Panc1 (cell line): ENCODE results near the gene GAMT. TPM values are rescaled to one million over a fixed set of nuclear protein-coding genes. Genes with fewer than 3 reads are reported as not detected.
A peak's percentile ranks its signal among the peaks of the same experiment; 100 is the strongest.

Experiments used
- ATAC-seq: fragments of 200-7000 bp; cut with Tn5 transposase; 2 replicates; pipeline ENCODE4 v1.9.1; 2020; ENCODE audit warnings: mild to moderate bottlenecking, moderate library complexity
- BruUV-seq: library from RNA; stranded (reverse); fragments of 400-500 nt; replicated peaks from 2 replicates; lab custom pipeline; 2021; lab: Mats Ljungman, UMichigan
- CTCF ChIA-PET: fragments of 300-600 bp; sonication (Branson Sonifier 250); formaldehyde crosslinking; loops from one replicate; lab custom pipeline; 2022; ENCODE audit warnings: antibody characterized with exemption; lab: Charles Lee
- POLR2A ChIA-PET: fragments of 300-600 bp; sonication (Branson Sonifier 250); formaldehyde crosslinking; loops from one replicate; lab custom pipeline; 2022; ENCODE audit warnings: antibody characterized with exemption; lab: Charles Lee
- DNase-seq: peaks from one replicate; pipeline ENCODE4 v3.0.0-alpha.2; 2010; ENCODE audit warnings: low read depth, low spot score
- H3K27ac ChIP-seq: 2 replicates; pipeline ENCODE4 v1.5.1; 2011; ENCODE audit warnings: mild to moderate bottlenecking, low read length, inconsistent platforms
- H3K27me3 ChIP-seq: fragments of 200-500 bp; sonication (Bioruptor generic); 2 replicates; pipeline ENCODE4 v1.6.0; 2014; ENCODE audit warnings: low read length, inconsistent platforms; ENCODE audit not compliant: control insufficient read depth, insufficient read depth
- H3K36me3 ChIP-seq: fragments of 200-500 bp; sonication (Bioruptor generic); 2 replicates; pipeline ENCODE4 v1.5.1; 2014; ENCODE audit warnings: inconsistent platforms, mild to moderate bottlenecking, low read length, moderate library complexity; ENCODE audit not compliant: control insufficient read depth, insufficient read depth
- H3K4me1 ChIP-seq: 2 replicates; pipeline ENCODE4 v1.5.1; 2011; ENCODE audit warnings: inconsistent platforms, mild to moderate bottlenecking, low read length, moderate library complexity; ENCODE audit not compliant: control insufficient read depth, insufficient read depth
- H3K4me3 ChIP-seq, 2 experiments: 2 replicates each; pipeline ENCODE4 v1.5.1; 2011 to 2012; ENCODE audit warnings: low read depth in 2 of 2, low read length in 2 of 2, mild to moderate bottlenecking in 2 of 2, inconsistent platforms in 1 of 2, moderate library complexity in 1 of 2
- H3K9me3 ChIP-seq: fragments of 200-500 bp; sonication (Bioruptor generic); 2 replicates; pipeline ENCODE4 v1.5.1; 2014; ENCODE audit warnings: low read depth, mild to moderate bottlenecking, inconsistent platforms, low read length, moderate library complexity; ENCODE audit not compliant: control insufficient read depth, insufficient read depth
- POLR2AphosphoS5 ChIP-seq: IDR thresholded peaks from 2 replicates; pipeline ENCODE4 v1.6.1; 2012; ENCODE audit warnings: mild to moderate bottlenecking, low read depth, low read length, moderate library complexity
- SIN3A ChIP-seq: IDR thresholded peaks from 2 replicates; pipeline ENCODE4 v1.6.1; 2012; ENCODE audit warnings: low read depth, mild to moderate bottlenecking, low read length, moderate library complexity, borderline replicate concordance; ENCODE audit not compliant: insufficient read depth
- TCF7L2 ChIP-seq: IDR thresholded peaks from 2 replicates; pipeline ENCODE4 v1.6.1; 2011; ENCODE audit warnings: mild to moderate bottlenecking, low read depth, low read length, inconsistent platforms
- in situ Hi-C: cut with HindIII; loops from 2 replicates; pipeline ENCODE4 v1.10.0; 2016; ENCODE audit warnings: low sequenced_read_pairs, low pct_unique_long_range_greater_than_20kb
- intact Hi-C: fragments of 100-400 bp; cut with micrococcal nuclease; formaldehyde crosslinking; loops from one replicate; pipeline ENCODE4 v1.10.0; 2022; ENCODE audit not compliant: unreplicated experiment
- total RNA-seq: library from RNA; stranded (reverse); gene quantifications from one replicate; pipeline ENCODE4 v1.2.1, GENCODE V29; 2021; ENCODE audit not compliant: unreplicated experiment
- TF ChIP-seq, protein P1 (sequence below): fragments of 450-650 bp; IDR thresholded peaks from 2 replicates; pipeline ENCODE4 v1.5.1; 2017; ENCODE audit warnings: mild to moderate bottlenecking
- TF ChIP-seq, protein P2 (sequence below), 2 experiments: IDR thresholded peaks; 2 replicates each; pipeline ENCODE4 v1.6.1; 2011 to 2012; ENCODE audit warnings: low read depth in 2 of 2, control low read depth in 1 of 2, low read length in 1 of 2, mild to moderate bottlenecking in 1 of 2, moderate library complexity in 1 of 2; ENCODE audit not compliant: insufficient read depth in 1 of 2

The GAMT gene
- total RNA-seq, 1 experiment from 2014 or later = 21.2 TPM

DNA sequence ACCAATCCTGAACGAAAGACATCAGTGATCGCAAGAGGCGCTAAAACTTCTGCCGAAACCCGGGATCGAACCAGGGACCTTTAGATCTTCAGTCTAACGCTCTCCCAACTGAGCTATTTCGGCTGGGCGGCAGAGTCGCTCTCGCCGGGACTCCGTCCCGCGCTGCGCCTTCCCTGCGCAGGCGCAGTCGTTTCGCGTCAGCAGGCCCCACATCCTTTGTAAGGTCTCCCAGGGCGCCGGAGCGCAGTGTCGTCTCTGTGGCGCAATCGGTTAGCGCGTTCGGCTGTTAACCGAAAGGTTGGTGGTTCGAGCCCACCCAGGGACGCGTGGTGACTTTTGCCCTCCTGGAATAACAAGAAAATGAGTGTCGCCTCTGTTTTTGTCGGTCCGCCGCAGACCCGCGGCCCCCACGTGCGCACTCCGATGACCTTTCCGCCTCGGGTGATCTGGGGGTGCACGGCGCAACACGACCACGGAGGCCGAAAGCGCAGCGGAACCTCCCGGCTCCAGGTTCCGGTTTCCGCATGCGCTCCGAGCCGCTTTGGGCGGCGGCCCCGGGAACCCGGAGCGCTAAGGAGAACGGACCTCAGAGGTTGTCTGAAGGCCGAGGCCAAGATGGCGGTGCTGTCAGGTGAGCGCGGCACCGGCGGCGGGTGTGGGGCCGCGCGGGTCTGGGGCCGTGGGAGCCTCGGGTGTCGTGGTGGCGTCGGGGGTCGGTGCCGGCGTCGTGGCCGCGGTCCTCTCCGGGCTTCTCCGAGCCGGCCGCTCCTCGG is 17.8 kb downstream of the GAMT start, which contains the start of gene NDUFS7:
NDUFS7 (plus strand) TSS at position 596 of the 773 bp plus-strand sequence; CDS start at position 616, 20 bp downstream.
- Histone ChIP-seq H3K27me3 (no peaks in the 10 kb centered on the region), H3K27ac (peak within 1 kb of the TSS; percentile 86), H3K4me1 (no peaks in the 10 kb centered on the region), H3K36me3 (peaks cover 4% of the 10 kb centered on the region; the same call in 1 of the 2 replicates), H3K4me3 (peak within 1 kb of the TSS; percentile 85 to 86), H3K9me3 (no peaks in the 10 kb centered on the region)
- intact Hi-C loops = no loop called here
- TF ChIP-seq TCF7L2 (0 out of 2 replicates have a peak, but pooled peaks have one; percentile 45), SIN3A (peak; percentile 91; the same call in 1 of the 2 replicates), POLR2AphosphoS5 (peak; percentile 73)
- TF ChIP-seq, protein P1, sequence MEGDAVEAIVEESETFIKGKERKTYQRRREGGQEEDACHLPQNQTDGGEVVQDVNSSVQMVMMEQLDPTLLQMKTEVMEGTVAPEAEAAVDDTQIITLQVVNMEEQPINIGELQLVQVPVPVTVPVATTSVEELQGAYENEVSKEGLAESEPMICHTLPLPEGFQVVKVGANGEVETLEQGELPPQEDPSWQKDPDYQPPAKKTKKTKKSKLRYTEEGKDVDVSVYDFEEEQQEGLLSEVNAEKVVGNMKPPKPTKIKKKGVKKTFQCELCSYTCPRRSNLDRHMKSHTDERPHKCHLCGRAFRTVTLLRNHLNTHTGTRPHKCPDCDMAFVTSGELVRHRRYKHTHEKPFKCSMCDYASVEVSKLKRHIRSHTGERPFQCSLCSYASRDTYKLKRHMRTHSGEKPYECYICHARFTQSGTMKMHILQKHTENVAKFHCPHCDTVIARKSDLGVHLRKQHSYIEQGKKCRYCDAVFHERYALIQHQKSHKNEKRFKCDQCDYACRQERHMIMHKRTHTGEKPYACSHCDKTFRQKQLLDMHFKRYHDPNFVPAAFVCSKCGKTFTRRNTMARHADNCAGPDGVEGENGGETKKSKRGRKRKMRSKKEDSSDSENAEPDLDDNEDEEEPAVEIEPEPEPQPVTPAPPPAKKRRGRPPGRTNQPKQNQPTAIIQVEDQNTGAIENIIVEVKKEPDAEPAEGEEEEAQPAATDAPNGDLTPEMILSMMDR = no peak
- TF ChIP-seq, protein P2, sequence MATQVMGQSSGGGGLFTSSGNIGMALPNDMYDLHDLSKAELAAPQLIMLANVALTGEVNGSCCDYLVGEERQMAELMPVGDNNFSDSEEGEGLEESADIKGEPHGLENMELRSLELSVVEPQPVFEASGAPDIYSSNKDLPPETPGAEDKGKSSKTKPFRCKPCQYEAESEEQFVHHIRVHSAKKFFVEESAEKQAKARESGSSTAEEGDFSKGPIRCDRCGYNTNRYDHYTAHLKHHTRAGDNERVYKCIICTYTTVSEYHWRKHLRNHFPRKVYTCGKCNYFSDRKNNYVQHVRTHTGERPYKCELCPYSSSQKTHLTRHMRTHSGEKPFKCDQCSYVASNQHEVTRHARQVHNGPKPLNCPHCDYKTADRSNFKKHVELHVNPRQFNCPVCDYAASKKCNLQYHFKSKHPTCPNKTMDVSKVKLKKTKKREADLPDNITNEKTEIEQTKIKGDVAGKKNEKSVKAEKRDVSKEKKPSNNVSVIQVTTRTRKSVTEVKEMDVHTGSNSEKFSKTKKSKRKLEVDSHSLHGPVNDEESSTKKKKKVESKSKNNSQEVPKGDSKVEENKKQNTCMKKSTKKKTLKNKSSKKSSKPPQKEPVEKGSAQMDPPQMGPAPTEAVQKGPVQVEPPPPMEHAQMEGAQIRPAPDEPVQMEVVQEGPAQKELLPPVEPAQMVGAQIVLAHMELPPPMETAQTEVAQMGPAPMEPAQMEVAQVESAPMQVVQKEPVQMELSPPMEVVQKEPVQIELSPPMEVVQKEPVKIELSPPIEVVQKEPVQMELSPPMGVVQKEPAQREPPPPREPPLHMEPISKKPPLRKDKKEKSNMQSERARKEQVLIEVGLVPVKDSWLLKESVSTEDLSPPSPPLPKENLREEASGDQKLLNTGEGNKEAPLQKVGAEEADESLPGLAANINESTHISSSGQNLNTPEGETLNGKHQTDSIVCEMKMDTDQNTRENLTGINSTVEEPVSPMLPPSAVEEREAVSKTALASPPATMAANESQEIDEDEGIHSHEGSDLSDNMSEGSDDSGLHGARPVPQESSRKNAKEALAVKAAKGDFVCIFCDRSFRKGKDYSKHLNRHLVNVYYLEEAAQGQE (IDR thresholded peaks at IDR 0.05; ENCODE audit: insufficient read depth in 1 of 2, low read depth in 2 of 2, low read length in 1 of 2) = peak in 1 of 2 experiments; percentile 27; a peak in 1 of 4 replicates
- POLR2A ChIA-PET = no interaction called here
- CTCF ChIA-PET = interaction anchor here (0.5 to 0.6 kb wide), 2 partner anchors 22 to 52 kb away, joined by 4 to 5 read pairs; no protein-coding TSS in a partner anchor
- no TSS peak for BruUV-seq
- DNase-seq (peak; percentile 58), ATAC-seq (peak; percentile 89)
- in situ Hi-C loops = no loop called here

DNA sequence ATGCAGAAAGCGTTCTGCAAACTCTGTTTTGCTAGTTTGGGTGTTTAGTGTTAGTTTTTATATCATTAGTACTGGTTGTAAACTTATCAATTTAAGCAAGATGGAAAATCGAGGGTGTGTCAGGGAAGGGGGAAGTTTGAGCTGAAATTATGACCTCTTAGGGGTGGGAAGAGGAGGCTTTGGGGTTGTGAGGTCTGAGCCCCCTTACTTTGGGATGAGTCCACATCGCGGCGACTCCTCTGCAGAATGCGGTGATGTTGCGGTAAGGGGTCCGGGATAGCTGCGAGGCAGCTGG is 18.4 kb downstream of the GAMT start:
- ChIA-PET CTCF (interaction anchor here (0.5 to 0.6 kb wide), 2 partner anchors 23 to 52 kb away, joined by 4 to 5 read pairs; no protein-coding TSS in a partner anchor), POLR2A (no interaction called here)
- H3K4me3 ChIP-seq = peak overlapping the region in 1 of 2 experiments; percentile 27; a peak in 2 of 4 replicates
- H3K36me3 ChIP-seq = peaks cover 4% of the 10 kb centered on the region; the same call in 1 of the 2 replicates
- ATAC-seq (no peak), DNase-seq (no peak)
- intact Hi-C loops = no loop called here
- no peak overlapping the region for H3K27ac ChIP-seq
- no peaks in the 10 kb centered on the region for H3K4me1 ChIP-seq
- in situ Hi-C loops = no loop called here
- no TSS peak for BruUV-seq
- TF ChIP-seq SIN3A = 0 out of 2 replicates have a peak, but pooled peaks have one; percentile 42
- TF ChIP-seq, protein P2 (IDR thresholded peaks at IDR 0.05; ENCODE audit: insufficient read depth in 1 of 2, low read depth in 2 of 2, low read length in 1 of 2) = no peak
- no peaks in the 10 kb centered on the region for H3K27me3 ChIP-seq
- no peaks in the 10 kb centered on the region for H3K9me3 ChIP-seq
